Fibroblast of villous mesenchyme (primary cell): ENCODE results near the gene FKRP. TPM values are rescaled to one million over a fixed set of nuclear protein-coding genes. Genes with fewer than 3 reads are reported as not detected.

Experiments
- DNase-seq: peaks from one replicate; pipeline ENCODE4 v3.0.0-alpha.2; 2010; ENCODE audit warnings: low read depth
- H3K4me3 ChIP-seq: 2 replicates; pipeline ENCODE4 v1.5.1; 2011; ENCODE audit warnings: low read depth, mild to moderate bottlenecking, low read length
- CTCF ChIP-seq: IDR thresholded peaks from 2 replicates; pipeline ENCODE4 v1.5.1; 2012; ENCODE audit warnings: low read depth, mild to moderate bottlenecking, low read length; ENCODE audit not compliant: insufficient read depth
- total RNA-seq: library from RNA; depleted of rRNA; stranded (reverse); fragments of >200 nt; gene quantifications from 2 replicates; pipeline ENCODE4 v1.2.3, GENCODE V29; 2012

Gene FKRP
- total RNA-seq, 1 donor: 18.1 TPM

DNA sequence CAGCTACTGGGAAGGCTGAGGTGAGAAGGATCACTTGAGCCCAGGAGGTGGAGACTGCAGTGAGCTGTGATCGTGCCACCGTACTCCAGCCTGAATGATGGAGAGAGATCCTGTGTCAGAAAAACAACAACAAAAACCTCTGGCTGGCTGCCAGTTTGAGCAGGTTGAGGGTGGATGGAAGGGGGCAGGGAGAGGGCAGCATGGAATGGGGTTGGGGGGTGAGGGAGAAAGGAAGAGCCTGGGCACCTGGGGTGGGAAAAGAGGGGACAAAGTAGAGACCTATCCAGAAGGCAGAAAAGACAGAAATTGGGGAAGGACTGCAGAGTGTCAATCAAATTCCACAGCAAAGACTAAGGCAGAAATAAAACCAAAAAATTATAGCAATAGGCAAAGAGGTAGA is 37.8 kb downstream of the FKRP start:
- DNase-seq: no peak
- H3K4me3 ChIP-seq: peak overlapping the region; percentile 96
- TF ChIP-seq CTCF: no peak

GRCh38 chr19:46784262-46785053 is 38.6 kb downstream of the FKRP start:
- peak; percentile 95 for DNase-seq
- peak; percentile 51 for TF ChIP-seq CTCF
- peak overlapping the region; percentile 96 for H3K4me3 ChIP-seq

DNA sequence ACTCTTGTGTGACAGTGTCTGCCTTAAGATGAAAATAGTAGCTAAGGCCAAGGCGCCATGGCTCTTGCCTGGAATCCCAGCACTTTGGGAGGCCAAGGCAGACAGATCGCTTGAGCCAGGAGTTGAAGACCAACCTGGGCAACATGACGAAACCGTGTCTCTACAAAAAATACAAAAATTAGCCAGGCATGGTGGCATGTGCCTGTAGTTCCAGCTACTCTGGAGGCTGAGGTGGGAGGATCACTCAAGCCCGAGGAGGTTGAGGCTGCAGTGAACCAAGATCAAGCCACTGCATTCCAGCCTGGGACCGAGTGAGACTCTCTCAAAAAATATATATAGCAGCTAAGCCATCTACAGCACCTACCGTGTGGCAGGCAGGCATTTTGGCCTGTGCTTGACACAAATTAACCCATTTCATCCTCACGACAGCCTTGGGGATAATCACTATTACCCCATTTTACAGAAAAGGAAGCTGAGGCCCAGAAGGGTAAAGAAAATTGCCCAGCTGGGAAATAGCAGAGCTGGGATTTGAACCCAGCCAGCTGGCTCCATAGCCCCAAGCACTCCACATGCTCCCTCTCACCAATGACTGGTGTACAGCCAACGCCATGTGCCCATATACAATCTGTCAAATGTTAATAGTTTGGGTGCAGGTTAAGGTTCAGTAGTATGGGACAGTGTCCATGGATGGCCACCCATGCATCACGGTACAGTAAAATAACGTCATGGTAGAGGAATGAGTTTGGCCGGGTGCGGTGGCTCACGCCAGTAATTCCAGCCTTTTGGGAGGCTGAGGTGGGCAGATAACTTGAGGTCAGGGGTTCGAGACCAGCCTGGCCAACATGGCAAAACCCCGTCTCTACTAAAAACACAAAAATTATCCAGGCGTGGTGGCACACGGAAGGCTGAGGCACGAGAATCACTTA is 39.5 kb downstream of the FKRP start:
- H3K4me3 ChIP-seq: peak overlapping the region; percentile 96
- DNase-seq: peak; percentile 16
- no peak for TF ChIP-seq CTCF

GRCh38 chr19:46785980-46786235 is 40.1 kb downstream of the FKRP start:
- no peak for TF ChIP-seq CTCF
- DNase-seq: no peak
- peak overlapping the region; percentile 96 for H3K4me3 ChIP-seq

DNA sequence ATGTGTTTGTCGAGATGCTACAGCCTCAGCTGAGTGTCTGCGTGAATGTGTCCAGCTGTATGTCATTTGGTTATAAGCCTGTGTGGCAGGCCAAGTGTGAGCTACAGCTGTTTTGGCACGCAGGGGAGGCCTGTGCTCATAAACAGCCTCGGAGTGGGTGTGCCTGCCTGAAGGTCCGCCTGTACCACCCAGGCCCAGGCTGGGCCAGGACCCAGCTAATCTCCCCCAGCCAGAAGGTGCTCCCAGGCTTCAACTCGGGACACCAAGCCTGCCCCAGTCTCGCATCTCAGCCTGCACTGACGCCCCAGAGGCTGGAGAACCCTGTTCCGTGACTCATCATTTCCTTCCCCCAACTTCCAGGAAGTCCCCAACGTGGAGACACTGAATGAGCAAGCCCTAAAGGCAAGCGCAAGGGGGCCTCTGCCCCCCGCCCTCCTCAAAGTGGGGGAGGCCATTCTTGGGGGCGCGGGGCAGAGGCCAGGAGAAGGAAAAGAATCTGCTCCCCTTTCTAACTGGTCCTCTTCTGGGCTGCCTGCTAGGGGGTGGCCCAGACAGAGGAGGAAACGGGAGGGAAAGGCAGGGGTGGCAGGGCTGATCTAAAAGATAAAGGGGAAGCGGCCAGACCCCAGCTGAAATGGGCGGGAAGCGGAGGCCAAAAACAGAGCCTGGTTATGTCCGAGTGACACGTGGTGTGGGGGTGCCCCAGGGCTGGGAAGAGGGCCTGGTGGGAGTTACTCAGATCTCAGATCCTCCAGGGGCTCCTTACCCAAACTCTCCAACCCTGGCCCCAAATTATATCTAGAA is 40.6 kb downstream of the FKRP start:
- peak overlapping the region; percentile 96 for H3K4me3 ChIP-seq
- no peak for TF ChIP-seq CTCF
- peak; percentile 87 for DNase-seq

- TF ChIP-seq CTCF: no peak
- H3K4me3 ChIP-seq: peak overlapping the region; percentile 96
- DNase-seq: no peak
These were observed 41.1 kb downstream of the FKRP start for GRCh38 chr19:46787040-46787330.
